ENCODE data around the gene HSPA1L.
A peak's percentile ranks its signal among the peaks of the same experiment; 100 is the strongest.

DNA sequence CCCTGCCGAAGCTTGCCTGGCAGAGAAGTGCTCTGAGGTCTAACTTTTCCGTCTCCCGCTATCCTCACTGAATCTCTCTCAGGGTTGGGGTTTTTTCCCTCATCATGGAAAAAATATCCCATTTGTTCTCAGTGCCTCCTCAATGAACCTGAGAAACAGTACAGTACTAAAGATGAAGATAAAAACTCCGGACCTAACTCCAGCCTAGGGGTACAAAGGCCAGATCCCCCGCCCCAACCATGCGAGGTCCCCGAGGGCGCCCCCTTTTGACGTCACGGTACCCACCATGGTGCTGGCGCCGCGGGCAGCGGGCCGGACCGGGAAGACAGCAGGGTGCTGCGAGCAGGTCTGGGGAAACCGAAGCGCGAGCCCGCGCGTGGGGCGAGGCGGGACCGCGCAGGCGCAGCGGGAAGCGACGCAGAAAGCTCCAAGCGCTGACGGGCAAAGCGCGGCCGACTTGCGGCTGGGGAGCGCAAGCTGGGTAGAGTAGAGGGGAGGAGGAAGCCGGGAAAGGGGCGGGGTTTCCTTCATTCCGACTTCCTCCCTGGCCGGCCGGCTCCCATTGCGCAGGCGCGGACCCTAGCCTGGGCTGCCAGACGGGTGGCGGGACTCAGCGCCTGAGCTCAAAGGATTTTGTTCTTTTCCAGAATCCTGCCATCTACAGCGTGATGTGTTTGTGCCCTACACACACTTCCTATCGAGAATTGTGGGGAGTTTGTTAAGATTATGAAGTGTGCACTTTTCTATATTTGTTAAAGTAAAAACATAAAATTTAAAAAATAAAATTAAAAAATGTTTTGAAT, 8.4 kb downstream of the HSPA1L start, which contains the start of gene LSM2:
- TF ChIP-seq TAF1 (IDR thresholded peaks at IDR 0.05; ENCODE audit: borderline replicate concordance, insufficient read depth, low read length) (no peak), SIN3A (IDR thresholded peaks at IDR 0.05; ENCODE audit: borderline replicate concordance, insufficient read depth, low read length) (no peak), POLR2AphosphoS5 (IDR thresholded peaks at IDR 0.05; ENCODE audit: low read depth, low read length) (peak; percentile 96)
